ENCODE data around the gene SIX1.

SIX1 gene

DNA sequence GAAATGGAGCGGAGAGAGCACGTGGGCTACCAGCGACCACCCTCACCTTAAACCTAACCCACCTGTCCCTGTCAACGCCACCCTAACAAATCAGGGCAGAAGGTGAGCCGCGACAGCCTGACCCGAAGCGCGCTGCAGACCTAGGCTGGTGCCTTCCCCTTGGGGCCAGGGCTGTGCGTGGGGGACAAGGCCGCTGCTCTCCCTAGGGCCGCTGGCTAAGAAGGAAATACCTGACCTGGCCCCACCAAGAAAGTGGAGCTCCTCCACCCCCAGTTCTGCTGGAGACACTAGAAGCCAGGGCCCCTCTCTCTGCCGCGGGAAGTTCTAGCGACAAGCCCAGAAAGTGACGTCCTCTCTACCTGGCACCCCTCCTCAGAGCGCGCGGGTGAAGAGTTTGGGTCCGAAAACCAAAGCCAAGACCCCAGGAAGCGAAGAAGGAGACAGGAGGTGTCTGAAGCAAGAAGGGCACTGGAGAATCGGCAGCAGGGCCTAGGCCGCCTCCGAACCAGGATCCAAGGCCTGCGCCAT lies 7.5 kb downstream of the SIX1 start:
- DNase-seq = no peak

DNA sequence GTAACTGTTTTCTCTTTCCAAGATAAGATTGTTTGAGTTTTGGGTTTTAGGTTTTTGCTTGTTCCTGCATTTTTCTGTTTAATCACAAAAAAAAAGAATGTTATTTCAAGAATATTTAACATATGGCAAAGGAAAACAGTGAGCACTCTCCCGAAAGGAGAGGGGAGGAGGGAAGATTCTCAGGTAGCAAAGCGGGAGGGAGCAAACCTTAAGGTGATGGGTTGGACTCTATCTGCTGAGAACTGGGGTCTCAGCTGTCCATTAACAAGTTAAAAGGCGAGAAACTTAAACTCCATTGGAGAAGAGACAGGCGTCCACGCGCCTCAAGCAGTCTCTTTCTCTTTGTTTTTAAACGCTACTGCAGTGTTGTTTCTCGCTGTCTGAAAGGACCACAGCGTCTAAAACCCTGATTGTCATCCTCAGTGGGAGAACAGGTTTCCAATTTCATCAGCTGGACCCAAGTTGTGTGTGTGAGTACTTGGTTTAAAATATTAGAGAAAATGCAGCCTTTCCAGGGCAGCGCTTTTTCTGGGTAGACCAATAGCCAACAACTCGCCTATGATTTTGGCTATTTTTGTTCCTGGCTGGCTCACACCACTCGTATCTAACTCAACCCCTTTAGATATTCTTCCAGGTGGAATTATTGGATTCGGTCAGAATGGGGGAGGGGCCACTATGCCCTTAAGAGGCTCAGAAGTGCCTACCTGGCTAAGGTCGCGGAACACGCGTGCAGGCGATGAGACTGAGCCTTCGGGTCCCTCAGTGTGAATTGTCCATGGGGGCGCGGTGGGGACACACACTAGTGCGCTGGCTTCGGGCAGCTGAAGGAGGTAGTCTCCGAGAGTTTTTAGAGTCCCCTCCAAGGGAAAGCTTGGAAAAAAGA lies 8.2 kb downstream of the SIX1 start:
- DNase-seq = no peak

- no peak for DNase-seq
These were observed 9.6 kb downstream of the SIX1 start for GRCh38 chr14:60639674-60640073.

GRCh38 chr14:60637479-60638315 lies 11.6 kb downstream of the SIX1 start:
- DNase-seq = no peak

DNA sequence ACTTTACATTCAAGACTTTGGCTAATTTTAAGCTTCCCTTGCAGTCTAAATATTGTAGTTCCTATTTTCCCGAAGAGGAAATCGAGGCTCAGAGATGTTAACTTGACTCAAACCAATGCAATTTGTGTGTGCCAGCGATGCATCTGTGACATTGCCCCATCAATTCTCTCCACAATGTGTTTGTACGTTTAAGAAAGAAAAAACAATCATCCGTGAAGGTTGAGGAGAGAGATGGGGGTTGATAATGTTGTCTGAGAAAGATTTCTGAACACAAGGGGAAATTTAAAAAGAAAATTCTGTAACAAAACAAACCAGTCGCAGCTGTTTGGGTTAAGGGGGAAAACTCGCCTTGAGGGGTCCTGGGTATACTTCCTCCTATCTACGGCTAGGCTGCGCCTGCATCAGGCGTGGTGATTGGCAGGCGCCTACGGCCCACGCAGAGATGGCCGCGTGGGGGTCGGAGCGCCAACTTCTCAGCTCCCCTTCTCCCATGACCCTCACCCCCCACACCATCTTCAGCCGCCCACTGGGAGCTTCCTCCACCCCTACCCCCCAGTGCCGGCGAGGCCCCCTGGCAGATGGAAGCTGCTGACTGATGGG lies 12.3 kb downstream of the SIX1 start:
- DNase-seq = no peak

GRCh38 chr14:60634153-60634552 lies 15.1 kb downstream of the SIX1 start:
- DNase-seq = no peak

- DNase-seq = no peak
These were observed 16.5 kb downstream of the SIX1 start for GRCh38 chr14:60632777-60633176.

DNA sequence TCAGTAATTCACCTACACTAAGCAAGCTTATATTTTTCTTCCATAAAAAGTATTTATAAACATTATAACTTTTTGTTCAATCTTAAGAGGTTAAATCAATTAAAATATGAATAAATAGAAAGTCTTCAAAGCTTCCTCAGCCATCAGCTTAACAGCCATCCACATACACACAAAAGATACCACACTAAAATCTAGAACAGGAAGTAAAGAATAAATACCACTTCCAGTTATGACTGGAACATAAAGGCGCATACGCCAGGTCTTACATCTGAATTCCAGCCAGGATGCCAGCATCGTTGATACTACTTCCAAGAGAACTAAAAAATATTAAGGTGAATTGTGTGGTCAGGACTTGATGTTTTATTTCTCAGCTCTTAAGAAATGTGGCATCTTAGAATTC lies 17.0 kb downstream of the SIX1 start:
- DNase-seq = no peak

DNA sequence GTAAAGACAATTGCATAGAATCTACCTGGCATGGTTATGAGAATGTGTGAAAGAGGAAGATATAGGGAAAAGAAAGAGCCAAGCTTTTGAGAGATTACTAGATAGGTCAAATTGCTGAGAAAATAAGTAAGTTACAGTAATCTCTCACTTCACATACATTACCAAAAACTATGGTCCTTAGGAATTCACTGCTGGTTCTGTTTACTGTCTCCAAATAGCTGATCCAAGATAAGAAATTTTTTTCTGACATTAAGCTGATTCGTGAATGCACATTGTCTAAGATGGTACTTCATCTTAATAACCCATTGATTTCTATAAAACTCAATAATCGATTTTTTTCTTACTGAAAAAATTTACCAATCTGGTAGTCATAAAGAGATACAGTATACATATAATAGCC lies 17.4 kb downstream of the SIX1 start:
- DNase-seq = no peak

DNA sequence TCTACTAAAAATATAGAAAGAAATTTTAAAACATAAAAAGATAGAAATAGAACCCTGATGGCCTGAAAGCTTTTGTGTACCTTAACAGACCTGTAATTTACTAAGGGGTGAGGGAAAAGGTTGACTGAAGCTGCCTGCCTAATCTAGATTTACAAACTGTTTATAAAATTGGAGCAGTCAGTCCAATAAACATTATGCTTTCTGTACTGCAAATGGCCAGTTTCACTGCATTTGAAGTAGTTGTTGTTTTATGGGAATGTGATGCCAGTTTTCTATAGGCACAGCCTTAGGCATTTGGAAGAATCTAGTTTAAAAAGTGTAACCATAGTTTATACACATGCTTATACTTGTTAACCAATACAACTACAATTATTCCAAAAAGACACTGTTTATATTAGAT lies 19.1 kb downstream of the SIX1 start:
- DNase-seq = no peak

- DNase-seq = no peak
These were observed 20.4 kb downstream of the SIX1 start for GRCh38 chr14:60628892-60629291.

GRCh38 chr14:60622917-60623257 lies 26.4 kb downstream of the SIX1 start:
- no peak for DNase-seq

DNA sequence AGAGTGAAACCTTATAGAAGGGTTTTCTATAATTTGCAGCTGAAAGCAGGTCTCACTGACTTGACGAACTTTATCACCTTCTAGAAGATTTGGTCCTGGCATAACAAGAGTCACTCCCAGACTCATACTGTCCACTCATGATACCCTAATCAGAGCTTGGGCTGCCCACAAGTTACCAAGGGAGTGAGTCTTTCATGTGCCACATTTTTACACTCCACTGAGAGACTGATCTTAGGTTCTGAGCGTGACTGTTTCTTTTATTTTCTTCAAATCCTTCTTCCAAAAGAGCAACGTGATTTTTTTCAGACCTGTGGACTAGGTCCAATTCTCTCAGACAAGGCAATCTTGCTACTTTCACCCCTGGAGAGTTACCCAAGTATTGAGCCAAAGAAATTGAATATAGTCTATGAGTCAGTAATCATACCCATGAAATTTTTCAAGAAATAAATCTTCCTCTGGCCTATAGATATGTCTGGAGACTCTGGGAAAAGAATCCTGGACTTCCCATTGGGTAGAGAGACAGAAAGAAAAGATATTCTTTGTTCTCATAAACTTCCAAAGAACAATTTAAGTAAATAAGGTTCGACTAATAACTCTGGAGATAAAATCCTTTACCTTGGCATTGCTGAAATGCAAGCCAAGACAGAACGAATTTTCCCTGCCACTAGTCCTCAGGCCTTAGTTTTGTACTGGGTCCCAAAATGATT lies 26.9 kb downstream of the SIX1 start:
- DNase-seq = no peak

DNA sequence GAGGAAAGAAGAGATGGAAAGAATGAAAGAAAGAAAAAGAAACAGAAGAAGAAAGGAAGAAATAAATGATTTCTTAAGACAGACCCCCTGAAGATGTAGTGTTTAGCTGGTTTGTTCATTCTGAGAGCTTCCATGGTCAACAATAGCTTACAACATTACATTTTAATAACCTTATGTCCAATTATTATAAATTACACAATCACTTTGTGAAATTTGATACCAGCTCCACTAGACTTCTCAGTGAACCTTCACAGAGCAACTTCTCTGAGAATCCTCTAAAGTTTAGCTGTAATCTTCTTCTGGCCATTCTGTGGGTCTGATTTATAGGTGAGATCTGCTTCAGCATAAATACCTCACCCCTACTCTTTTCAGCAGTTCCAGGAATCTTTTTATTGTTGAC lies 27.9 kb downstream of the SIX1 start:
- no peak for DNase-seq

GRCh38 chr14:60618241-60618640 lies 31.0 kb downstream of the SIX1 start:
- DNase-seq = no peak

GRCh38 chr14:60616461-60616959 lies 32.8 kb downstream of the SIX1 start:
- no peak for DNase-seq

DNA sequence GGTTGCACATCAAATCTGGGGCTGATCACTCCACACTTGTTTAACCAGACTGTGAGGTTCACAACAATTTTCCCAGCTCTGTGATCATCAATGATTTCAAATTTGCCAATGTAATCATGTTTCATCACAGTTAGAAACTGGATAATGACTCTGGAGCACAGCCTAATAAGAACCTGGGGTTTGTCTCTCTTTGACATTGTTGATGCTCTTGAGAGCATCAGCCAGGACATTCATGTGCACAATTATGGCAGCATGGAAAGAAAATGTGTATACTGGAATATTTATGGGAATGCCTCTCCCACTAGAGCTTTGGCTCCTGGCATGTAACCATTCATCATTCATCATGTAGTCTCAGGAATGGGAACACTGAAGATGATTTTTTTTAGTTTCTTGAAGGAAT lies 47.0 kb downstream of the SIX1 start:
- no peak for DNase-seq

GRCh38 chr14:60599727-60600126 lies 49.5 kb downstream of the SIX1 start:
- DNase-seq = no peak

DNA sequence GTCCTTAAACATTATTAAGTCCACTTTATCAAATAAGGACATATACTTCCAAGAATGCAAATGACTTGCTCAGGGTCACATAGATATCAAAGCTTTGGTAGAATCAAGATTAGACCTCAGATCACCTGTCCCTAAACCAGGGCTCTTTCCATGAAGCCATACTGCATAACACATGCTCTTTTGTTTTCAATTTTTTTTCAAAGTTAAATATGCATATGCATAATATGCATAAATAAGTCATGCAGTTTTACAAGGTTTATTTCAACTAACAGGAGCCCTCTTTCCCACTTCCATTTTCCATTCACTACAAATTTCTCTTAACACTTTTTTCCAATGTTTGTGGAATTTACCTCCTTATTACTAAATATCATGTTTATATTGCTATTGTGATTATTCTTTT lies 53.1 kb downstream of the SIX1 start:
- DNase-seq = no peak

DNA sequence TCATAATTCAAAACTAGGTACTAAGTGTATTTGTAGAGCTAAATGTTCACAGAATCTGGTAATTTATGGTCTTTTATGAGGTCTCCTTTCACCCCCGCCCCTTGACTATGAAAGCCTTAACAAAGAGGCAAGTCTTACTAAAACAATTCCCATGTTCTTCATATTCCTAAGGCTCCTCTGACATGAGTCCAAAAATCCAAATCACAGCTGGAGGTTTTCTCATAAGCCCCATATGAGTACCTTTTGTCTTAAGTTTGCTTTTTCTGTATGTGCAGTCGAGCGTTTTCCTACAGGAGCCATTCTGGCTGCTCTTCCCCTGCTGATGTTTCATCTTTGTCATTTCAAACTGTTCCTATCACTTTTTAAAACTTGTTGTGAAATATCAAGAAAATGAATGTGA lies 55.2 kb downstream of the SIX1 start:
- DNase-seq = no peak

All from suppressor macrophage (primary cell).